WTC11 (cell line): Measurements from ENCODE around the gene L3HYPDH. TPM values are rescaled to one million over a fixed set of nuclear protein-coding genes. Genes with fewer than 3 reads are reported as not detected.

ENCODE experiments used
- ATAC-seq: fragments of 200-7000 bp; cut with Tn5 transposase; 2 replicates; pipeline ENCODE4 v1.10.0; 2021; ENCODE audit warnings: mild to moderate bottlenecking, moderate library complexity
- CTCF ChIA-PET: fragments of 300-600 bp; sonication (Branson Sonifier 250); formaldehyde crosslinking; loops from one replicate; lab custom pipeline; 2021; ENCODE audit warnings: antibody characterized with exemption; lab: Charles Lee
- POLR2A ChIA-PET: fragments of 350-600 bp; sonication (Branson Sonifier 250); formaldehyde crosslinking; loops from one replicate; lab custom pipeline; 2021; ENCODE audit warnings: antibody characterized with exemption; lab: Charles Lee
- DNase-seq: peaks from one replicate; pipeline ENCODE4 v3.0.0; 2021; ENCODE audit warnings: low spot score
- H3K27ac Mint-ChIP-seq: 2 replicates; pipeline ENCODE4 v1.8.0; 2021; ENCODE audit warnings: mixed read lengths
- H3K27me3 Mint-ChIP-seq: 2 replicates; pipeline ENCODE4 v1.8.0; 2021; ENCODE audit warnings: low read depth, mild to moderate bottlenecking, moderate library complexity, mixed read lengths
- H3K36me3 Mint-ChIP-seq: 2 replicates; pipeline ENCODE4 v1.8.0; 2021; ENCODE audit warnings: mixed read lengths
- H3K4me1 Mint-ChIP-seq: 2 replicates; pipeline ENCODE4 v1.8.0; 2022; ENCODE audit warnings: mixed read lengths
- H3K4me3 Mint-ChIP-seq: 2 replicates; pipeline ENCODE4 v1.8.0; 2021; ENCODE audit warnings: mild to moderate bottlenecking, moderate library complexity, mixed read lengths
- H3K9me3 Mint-ChIP-seq: 2 replicates; pipeline ENCODE4 v1.8.0; 2021; ENCODE audit warnings: mixed read lengths
- CREM ChIP-seq: sonication (generic); formaldehyde crosslinking; IDR thresholded peaks from 2 replicates; pipeline ENCODE4 v1.8.1; 2022; ENCODE audit warnings: mild to moderate bottlenecking, missing genetic modification reagents, moderate library complexity
- EMX1 ChIP-seq: fragments of 250-450 bp; sonication (Bioruptor Pico); IDR thresholded peaks from 2 replicates; pipeline ENCODE4 v1.8.0; 2021; ENCODE audit warnings: mild to moderate bottlenecking
- ETV6 ChIP-seq: sonication (generic); formaldehyde crosslinking; IDR thresholded peaks from 2 replicates; pipeline ENCODE4 v1.8.1; 2022; ENCODE audit warnings: mild to moderate bottlenecking, missing genetic modification reagents
- HMGA2 ChIP-seq: fragments of 250-450 bp; sonication (Bioruptor Pico); IDR thresholded peaks from 2 replicates; pipeline ENCODE4 v1.4.0; 2021; ENCODE audit warnings: mild to moderate bottlenecking, moderate library complexity
- JAZF1 ChIP-seq: fragments of 250-450 bp; sonication (Bioruptor Pico); IDR thresholded peaks from 2 replicates; pipeline ENCODE4 v1.9.0; 2021; ENCODE audit warnings: moderate library complexity, mild to moderate bottlenecking, inconsistent platforms
- JUN ChIP-seq: sonication (generic); formaldehyde crosslinking; IDR thresholded peaks from 2 replicates; pipeline ENCODE4 v1.8.0; 2023; ENCODE audit warnings: mild to moderate bottlenecking, missing genetic modification reagents
- KAT7 ChIP-seq: sonication (generic); formaldehyde crosslinking; IDR thresholded peaks from 2 replicates; pipeline ENCODE4 v1.8.1; 2023; ENCODE audit warnings: missing genetic modification reagents, mild to moderate bottlenecking, borderline replicate concordance
- MXD4 ChIP-seq: fragments of 250-450 bp; sonication (Bioruptor Pico); IDR thresholded peaks from 2 replicates; pipeline ENCODE4 v1.8.0; 2021; ENCODE audit warnings: mild to moderate bottlenecking, moderate library complexity, borderline replicate concordance
- MYBL2 ChIP-seq: sonication (generic); formaldehyde crosslinking; IDR thresholded peaks from 2 replicates; pipeline ENCODE4 v1.8.1; 2023; ENCODE audit warnings: mild to moderate bottlenecking, moderate library complexity, missing genetic modification reagents
- NR1H2 ChIP-seq: sonication (generic); formaldehyde crosslinking; IDR thresholded peaks from 2 replicates; pipeline ENCODE4 v1.9.0; 2021; ENCODE audit warnings: mild to moderate bottlenecking, moderate library complexity, missing genetic modification reagents
- NR2C2 ChIP-seq: sonication (generic); formaldehyde crosslinking; IDR thresholded peaks from 2 replicates; pipeline ENCODE4 v1.8.0; 2022; ENCODE audit warnings: mild to moderate bottlenecking, missing genetic modification reagents
- OVOL2 ChIP-seq: fragments of 250-450 bp; sonication (Bioruptor Pico); IDR thresholded peaks from 2 replicates; pipeline ENCODE4 v1.9.0; 2021; ENCODE audit warnings: mild to moderate bottlenecking, borderline replicate concordance
- PRRX2 ChIP-seq: fragments of 250-450 bp; sonication (Bioruptor Pico); IDR thresholded peaks from 2 replicates; pipeline ENCODE4 v1.8.0; 2021; ENCODE audit warnings: mild to moderate bottlenecking
- RELA ChIP-seq: sonication (generic); formaldehyde crosslinking; IDR thresholded peaks from 2 replicates; pipeline ENCODE4 v1.8.1; 2022; ENCODE audit warnings: missing genetic modification reagents, mild to moderate bottlenecking, borderline replicate concordance
- SMAD4 ChIP-seq: sonication (generic); formaldehyde crosslinking; IDR thresholded peaks from 2 replicates; pipeline ENCODE4 v1.8.0; 2022; ENCODE audit warnings: mild to moderate bottlenecking, missing genetic modification reagents
- TEAD1 ChIP-seq: sonication (generic); formaldehyde crosslinking; IDR thresholded peaks from 2 replicates; pipeline ENCODE4 v1.8.0; 2022; ENCODE audit warnings: mild to moderate bottlenecking, missing genetic modification reagents
- ZBTB21 ChIP-seq: sonication (generic); formaldehyde crosslinking; IDR thresholded peaks from 2 replicates; pipeline ENCODE4 v1.8.1; 2023; ENCODE audit warnings: mild to moderate bottlenecking, missing genetic modification reagents, borderline replicate concordance
- ZNF121 ChIP-seq: sonication (generic); formaldehyde crosslinking; IDR thresholded peaks from 2 replicates; pipeline ENCODE4 v1.8.0; 2023; ENCODE audit warnings: missing genetic modification reagents
- ZNF138 ChIP-seq: sonication (generic); formaldehyde crosslinking; conservative IDR thresholded peaks from 2 replicates; pipeline ENCODE4 v1.8.1; 2022; ENCODE audit warnings: mild to moderate bottlenecking, moderate library complexity, missing genetic modification reagents
- total RNA-seq: library from RNA; stranded (reverse); gene quantifications from 3 replicates; pipeline ENCODE4 v1.2.3, GENCODE V29; 2021
- TF ChIP-seq, protein P1 (sequence below): sonication (generic); formaldehyde crosslinking; IDR thresholded peaks from 2 replicates; pipeline ENCODE4 v1.8.1; 2022; ENCODE audit warnings: missing genetic modification reagents, borderline replicate concordance
- TF ChIP-seq, protein P2 (sequence below): sonication (generic); formaldehyde crosslinking; IDR thresholded peaks from 2 replicates; pipeline ENCODE4 v1.8.1; 2022; ENCODE audit warnings: mild to moderate bottlenecking, moderate library complexity, missing genetic modification reagents
- TF ChIP-seq, protein P3 (sequence below): sonication (generic); formaldehyde crosslinking; IDR thresholded peaks from 2 replicates; pipeline ENCODE4 v1.8.1; 2022; ENCODE audit warnings: low read depth, mild to moderate bottlenecking, moderate library complexity, missing genetic modification reagents, borderline replicate concordance
- TF ChIP-seq, protein P4 (sequence below): sonication (generic); formaldehyde crosslinking; IDR thresholded peaks from 2 replicates; pipeline ENCODE4 v1.8.0; 2022; ENCODE audit warnings: mild to moderate bottlenecking, missing genetic modification reagents
- TF ChIP-seq, protein P5 (sequence below): sonication (generic); formaldehyde crosslinking; IDR thresholded peaks from 2 replicates; pipeline ENCODE4 v1.8.0; 2023; ENCODE audit warnings: missing genetic modification reagents, mild to moderate bottlenecking, borderline replicate concordance
- TF ChIP-seq, protein P6 (sequence below): sonication (generic); formaldehyde crosslinking; conservative IDR thresholded peaks from 2 replicates; pipeline ENCODE4 v1.8.1; 2023; ENCODE audit warnings: mild to moderate bottlenecking, low read depth, missing genetic modification reagents, moderate library complexity

L3HYPDH gene
- total RNA-seq, 1 experiment from 2014 or later: 17.5 TPM

DNA sequence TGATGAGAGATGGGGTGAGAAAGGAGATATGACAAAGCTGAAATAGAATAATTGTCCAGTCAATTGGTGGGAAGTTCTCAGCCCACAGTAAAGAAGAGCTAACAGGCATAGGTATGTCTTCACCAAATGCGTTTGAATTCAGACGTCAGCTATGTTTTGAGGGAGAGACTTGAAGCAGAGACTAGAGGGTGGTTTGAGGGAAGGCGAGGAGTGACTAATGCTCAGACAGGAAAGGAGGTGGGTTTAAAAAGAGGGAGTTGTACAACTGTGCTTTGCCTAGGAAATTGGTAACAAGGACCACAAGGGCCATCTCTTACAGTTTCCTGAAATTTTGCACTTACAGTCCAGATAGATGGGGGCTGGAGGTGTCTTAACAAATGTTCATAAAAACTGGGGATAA lies 6.5 kb upstream of the L3HYPDH start (continued):
- TF ChIP-seq, protein P1, sequence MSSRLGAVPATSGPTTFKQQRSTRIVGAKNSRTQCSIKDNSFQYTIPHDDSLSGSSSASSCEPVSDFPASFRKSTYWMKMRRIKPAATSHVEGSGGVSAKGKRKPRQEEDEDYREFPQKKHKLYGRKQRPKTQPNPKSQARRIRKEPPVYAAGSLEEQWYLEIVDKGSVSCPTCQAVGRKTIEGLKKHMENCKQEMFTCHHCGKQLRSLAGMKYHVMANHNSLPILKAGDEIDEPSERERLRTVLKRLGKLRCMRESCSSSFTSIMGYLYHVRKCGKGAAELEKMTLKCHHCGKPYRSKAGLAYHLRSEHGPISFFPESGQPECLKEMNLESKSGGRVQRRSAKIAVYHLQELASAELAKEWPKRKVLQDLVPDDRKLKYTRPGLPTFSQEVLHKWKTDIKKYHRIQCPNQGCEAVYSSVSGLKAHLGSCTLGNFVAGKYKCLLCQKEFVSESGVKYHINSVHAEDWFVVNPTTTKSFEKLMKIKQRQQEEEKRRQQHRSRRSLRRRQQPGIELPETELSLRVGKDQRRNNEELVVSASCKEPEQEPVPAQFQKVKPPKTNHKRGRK (CRISPR knock-in tag): no peak
- no peak for TF ChIP-seq PRRX2 (CRISPR knock-in tag)
- TF ChIP-seq, protein P2, sequence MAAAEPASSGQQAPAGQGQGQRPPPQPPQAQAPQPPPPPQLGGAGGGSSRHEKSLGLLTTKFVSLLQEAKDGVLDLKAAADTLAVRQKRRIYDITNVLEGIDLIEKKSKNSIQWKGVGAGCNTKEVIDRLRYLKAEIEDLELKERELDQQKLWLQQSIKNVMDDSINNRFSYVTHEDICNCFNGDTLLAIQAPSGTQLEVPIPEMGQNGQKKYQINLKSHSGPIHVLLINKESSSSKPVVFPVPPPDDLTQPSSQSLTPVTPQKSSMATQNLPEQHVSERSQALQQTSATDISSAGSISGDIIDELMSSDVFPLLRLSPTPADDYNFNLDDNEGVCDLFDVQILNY: no peak
- no peak for TF ChIP-seq MYBL2 (CRISPR knock-in tag)
- TF ChIP-seq MXD4: no peak
- no peak for TF ChIP-seq JAZF1 (CRISPR knock-in tag)

DNA sequence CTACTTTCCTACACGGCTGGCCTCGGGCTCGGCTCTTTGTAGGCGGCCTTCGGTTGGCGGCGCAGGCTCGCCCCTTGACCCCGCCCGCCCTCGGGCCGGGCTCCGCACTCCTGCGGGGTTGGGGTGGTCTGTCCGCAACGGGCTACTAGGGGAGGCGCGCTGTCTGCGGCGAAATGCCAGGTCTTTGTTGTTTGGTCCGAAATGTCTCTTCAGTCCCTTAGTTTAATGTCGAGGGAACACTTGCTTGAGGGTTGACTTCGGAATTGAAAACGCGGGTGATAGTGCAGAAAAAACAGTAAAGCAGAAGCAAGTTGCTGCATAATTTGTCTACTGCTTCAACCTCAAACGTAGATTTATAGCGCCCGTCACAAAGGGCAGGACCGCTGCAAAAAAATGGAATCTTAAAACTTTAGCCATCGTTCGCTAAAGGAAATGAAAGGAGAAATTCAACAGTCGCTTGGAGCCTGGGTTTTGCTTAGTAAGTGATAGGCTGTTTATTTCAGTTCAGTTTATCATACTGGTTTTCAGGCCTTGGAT lies 499 bp upstream of the L3HYPDH start:
- Mint-ChIP-seq H3K27ac (peak overlapping the region; percentile 87), H3K4me3 (peak overlapping the region; percentile 83), H3K9me3 (no peaks in the 10 kb centered on the region), H3K36me3 (peaks cover 22% of the 10 kb centered on the region), H3K27me3 (no peaks in the 10 kb centered on the region), H3K4me1 (peaks cover 19% of the 10 kb centered on the region)
- peak; percentile 61 for ATAC-seq
- DNase-seq: no peak
- POLR2A ChIA-PET: interaction anchor here (0.6 to 1.7 kb wide), 5 partner anchors 15 to 764 kb away, joined by 3 to 13 read pairs (median 7); partner anchors contain the start of genes DAAM1, GPR135 and PPM1A
- TF ChIP-seq ZNF121 (CRISPR knock-in tag): no peak
- TF ChIP-seq NR1H2 (CRISPR knock-in tag): no peak
- no peak for TF ChIP-seq TEAD1 (CRISPR knock-in tag)
- TF ChIP-seq HMGA2 (CRISPR knock-in tag): no peak
- TF ChIP-seq JUN (CRISPR knock-in tag): no peak
- TF ChIP-seq EMX1 (CRISPR knock-in tag): no peak
- TF ChIP-seq ETV6 (CRISPR knock-in tag): no peak
- no peak for TF ChIP-seq SMAD4 (CRISPR knock-in tag)
- TF ChIP-seq, protein P3, sequence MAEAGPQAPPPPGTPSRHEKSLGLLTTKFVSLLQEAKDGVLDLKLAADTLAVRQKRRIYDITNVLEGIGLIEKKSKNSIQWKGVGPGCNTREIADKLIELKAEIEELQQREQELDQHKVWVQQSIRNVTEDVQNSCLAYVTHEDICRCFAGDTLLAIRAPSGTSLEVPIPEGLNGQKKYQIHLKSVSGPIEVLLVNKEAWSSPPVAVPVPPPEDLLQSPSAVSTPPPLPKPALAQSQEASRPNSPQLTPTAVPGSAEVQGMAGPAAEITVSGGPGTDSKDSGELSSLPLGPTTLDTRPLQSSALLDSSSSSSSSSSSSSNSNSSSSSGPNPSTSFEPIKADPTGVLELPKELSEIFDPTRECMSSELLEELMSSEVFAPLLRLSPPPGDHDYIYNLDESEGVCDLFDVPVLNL: no peak
- no peak for TF ChIP-seq ZBTB21 (CRISPR knock-in tag)
- TF ChIP-seq, protein P4, sequence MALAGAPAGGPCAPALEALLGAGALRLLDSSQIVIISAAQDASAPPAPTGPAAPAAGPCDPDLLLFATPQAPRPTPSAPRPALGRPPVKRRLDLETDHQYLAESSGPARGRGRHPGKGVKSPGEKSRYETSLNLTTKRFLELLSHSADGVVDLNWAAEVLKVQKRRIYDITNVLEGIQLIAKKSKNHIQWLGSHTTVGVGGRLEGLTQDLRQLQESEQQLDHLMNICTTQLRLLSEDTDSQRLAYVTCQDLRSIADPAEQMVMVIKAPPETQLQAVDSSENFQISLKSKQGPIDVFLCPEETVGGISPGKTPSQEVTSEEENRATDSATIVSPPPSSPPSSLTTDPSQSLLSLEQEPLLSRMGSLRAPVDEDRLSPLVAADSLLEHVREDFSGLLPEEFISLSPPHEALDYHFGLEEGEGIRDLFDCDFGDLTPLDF (CRISPR knock-in tag): no peak
- TF ChIP-seq OVOL2: no peak
- TF ChIP-seq CREM: no peak
- TF ChIP-seq, protein P5, sequence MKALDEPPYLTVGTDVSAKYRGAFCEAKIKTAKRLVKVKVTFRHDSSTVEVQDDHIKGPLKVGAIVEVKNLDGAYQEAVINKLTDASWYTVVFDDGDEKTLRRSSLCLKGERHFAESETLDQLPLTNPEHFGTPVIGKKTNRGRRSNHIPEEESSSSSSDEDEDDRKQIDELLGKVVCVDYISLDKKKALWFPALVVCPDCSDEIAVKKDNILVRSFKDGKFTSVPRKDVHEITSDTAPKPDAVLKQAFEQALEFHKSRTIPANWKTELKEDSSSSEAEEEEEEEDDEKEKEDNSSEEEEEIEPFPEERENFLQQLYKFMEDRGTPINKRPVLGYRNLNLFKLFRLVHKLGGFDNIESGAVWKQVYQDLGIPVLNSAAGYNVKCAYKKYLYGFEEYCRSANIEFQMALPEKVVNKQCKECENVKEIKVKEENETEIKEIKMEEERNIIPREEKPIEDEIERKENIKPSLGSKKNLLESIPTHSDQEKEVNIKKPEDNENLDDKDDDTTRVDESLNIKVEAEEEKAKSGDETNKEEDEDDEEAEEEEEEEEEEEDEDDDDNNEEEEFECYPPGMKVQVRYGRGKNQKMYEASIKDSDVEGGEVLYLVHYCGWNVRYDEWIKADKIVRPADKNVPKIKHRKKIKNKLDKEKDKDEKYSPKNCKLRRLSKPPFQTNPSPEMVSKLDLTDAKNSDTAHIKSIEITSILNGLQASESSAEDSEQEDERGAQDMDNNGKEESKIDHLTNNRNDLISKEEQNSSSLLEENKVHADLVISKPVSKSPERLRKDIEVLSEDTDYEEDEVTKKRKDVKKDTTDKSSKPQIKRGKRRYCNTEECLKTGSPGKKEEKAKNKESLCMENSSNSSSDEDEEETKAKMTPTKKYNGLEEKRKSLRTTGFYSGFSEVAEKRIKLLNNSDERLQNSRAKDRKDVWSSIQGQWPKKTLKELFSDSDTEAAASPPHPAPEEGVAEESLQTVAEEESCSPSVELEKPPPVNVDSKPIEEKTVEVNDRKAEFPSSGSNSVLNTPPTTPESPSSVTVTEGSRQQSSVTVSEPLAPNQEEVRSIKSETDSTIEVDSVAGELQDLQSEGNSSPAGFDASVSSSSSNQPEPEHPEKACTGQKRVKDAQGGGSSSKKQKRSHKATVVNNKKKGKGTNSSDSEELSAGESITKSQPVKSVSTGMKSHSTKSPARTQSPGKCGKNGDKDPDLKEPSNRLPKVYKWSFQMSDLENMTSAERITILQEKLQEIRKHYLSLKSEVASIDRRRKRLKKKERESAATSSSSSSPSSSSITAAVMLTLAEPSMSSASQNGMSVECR (CRISPR knock-in tag): no peak
- TF ChIP-seq RELA (CRISPR knock-in tag): no peak
- no peak for TF ChIP-seq NR2C2
- TF ChIP-seq KAT7 (CRISPR knock-in tag): no peak
- TF ChIP-seq, protein P6, sequence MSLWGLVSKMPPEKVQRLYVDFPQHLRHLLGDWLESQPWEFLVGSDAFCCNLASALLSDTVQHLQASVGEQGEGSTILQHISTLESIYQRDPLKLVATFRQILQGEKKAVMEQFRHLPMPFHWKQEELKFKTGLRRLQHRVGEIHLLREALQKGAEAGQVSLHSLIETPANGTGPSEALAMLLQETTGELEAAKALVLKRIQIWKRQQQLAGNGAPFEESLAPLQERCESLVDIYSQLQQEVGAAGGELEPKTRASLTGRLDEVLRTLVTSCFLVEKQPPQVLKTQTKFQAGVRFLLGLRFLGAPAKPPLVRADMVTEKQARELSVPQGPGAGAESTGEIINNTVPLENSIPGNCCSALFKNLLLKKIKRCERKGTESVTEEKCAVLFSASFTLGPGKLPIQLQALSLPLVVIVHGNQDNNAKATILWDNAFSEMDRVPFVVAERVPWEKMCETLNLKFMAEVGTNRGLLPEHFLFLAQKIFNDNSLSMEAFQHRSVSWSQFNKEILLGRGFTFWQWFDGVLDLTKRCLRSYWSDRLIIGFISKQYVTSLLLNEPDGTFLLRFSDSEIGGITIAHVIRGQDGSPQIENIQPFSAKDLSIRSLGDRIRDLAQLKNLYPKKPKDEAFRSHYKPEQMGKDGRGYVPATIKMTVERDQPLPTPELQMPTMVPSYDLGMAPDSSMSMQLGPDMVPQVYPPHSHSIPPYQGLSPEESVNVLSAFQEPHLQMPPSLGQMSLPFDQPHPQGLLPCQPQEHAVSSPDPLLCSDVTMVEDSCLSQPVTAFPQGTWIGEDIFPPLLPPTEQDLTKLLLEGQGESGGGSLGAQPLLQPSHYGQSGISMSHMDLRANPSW: no peak
- no peak for TF ChIP-seq ZNF138 (CRISPR knock-in tag)
- TF ChIP-seq, all 79 proteins: peak for 0
- CTCF ChIA-PET: interaction anchor here (0.6 to 3.4 kb wide), 15 partner anchors 12 to 360 kb away, joined by 3 to 36 read pairs (median 3); partner anchors contain the start of genes CCDC175, DAAM1 and GPR135
